SK-N-SH (cell line): ENCODE measurements around the gene ZBTB24.

Source experiments
- EP300 ChIP-seq, 2 experiments: IDR thresholded peaks; 2 replicates each; pipeline versions ENCODE4 v1.4.0 to v1.6.1; 2012; ENCODE audit warnings: borderline replicate concordance in 1 of 2, low read depth in 1 of 2, low read length in 1 of 2
- MAX ChIP-seq: IDR thresholded peaks from 2 replicates; pipeline ENCODE4 v1.4.0; 2012; ENCODE audit warnings: low read depth
- PBX3 ChIP-seq: IDR thresholded peaks from 2 replicates; pipeline ENCODE4; 2012
- RCOR1 ChIP-seq: fragments of 150-350 bp; IDR thresholded peaks from 2 replicates; pipeline ENCODE4 v1.6.1; 2017; ENCODE audit warnings: antibody characterized with exemption, low read length
- RFX5 ChIP-seq: IDR thresholded peaks from 2 replicates; pipeline ENCODE4 v1.6.1; 2012; ENCODE audit warnings: mild to moderate bottlenecking, improper control_type of control experiment, low read length
- TCF12 ChIP-seq: IDR thresholded peaks from 2 replicates; pipeline ENCODE4 v1.4.0; 2012
- TF ChIP-seq, protein P1 (sequence below): fragments of 200-600 bp; sonication (generic); IDR thresholded peaks from 2 replicates; pipeline ENCODE4 v1.6.1; 2017; ENCODE audit warnings: antibody characterized with exemption, mild to moderate bottlenecking, moderate library complexity

GRCh38 chr6:109515781-109516409 is 32.9 kb upstream of the ZBTB24 start:
- TF ChIP-seq, protein P1, sequence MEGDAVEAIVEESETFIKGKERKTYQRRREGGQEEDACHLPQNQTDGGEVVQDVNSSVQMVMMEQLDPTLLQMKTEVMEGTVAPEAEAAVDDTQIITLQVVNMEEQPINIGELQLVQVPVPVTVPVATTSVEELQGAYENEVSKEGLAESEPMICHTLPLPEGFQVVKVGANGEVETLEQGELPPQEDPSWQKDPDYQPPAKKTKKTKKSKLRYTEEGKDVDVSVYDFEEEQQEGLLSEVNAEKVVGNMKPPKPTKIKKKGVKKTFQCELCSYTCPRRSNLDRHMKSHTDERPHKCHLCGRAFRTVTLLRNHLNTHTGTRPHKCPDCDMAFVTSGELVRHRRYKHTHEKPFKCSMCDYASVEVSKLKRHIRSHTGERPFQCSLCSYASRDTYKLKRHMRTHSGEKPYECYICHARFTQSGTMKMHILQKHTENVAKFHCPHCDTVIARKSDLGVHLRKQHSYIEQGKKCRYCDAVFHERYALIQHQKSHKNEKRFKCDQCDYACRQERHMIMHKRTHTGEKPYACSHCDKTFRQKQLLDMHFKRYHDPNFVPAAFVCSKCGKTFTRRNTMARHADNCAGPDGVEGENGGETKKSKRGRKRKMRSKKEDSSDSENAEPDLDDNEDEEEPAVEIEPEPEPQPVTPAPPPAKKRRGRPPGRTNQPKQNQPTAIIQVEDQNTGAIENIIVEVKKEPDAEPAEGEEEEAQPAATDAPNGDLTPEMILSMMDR: no peak
- TF ChIP-seq PBX3 (no peak), RCOR1 (no peak), RFX5 (no peak), TCF12 (no peak), MAX (no peak), EP300 (IDR thresholded peaks at IDR 0.05; ENCODE audit: borderline replicate concordance in 1 of 2, low read depth in 1 of 2, low read length in 1 of 2) (no peak)
